Measurements from ENCODE around the gene RHAG.

Gene RHAG

GRCh38 chr6:49564552-49564951 lies 72.1 kb downstream of the RHAG start:
- no peak overlapping the region for H3K4me3 ChIP-seq (ENCODE audit: low read depth, low read length)
- H3K27ac ChIP-seq: no peak overlapping the region
- H3K27me3 ChIP-seq (ENCODE audit: insufficient read depth, low read depth, severe bottlenecking): no peaks in the 10 kb centered on the region
- H3K9me3 ChIP-seq (ENCODE audit: severe bottlenecking): no peaks in the 10 kb centered on the region
- no peaks in the 10 kb centered on the region for H3K36me3 ChIP-seq
- TF ChIP-seq CTCF (IDR thresholded peaks at IDR 0.05; ENCODE audit: low read depth, low read length): no peak
- DNase-seq: no peak

GRCh38 chr6:49563006-49563886 lies 73.4 kb downstream of the RHAG start:
- no peaks in the 10 kb centered on the region for H3K27me3 ChIP-seq (ENCODE audit: insufficient read depth, low read depth, severe bottlenecking)
- no peak overlapping the region for H3K4me3 ChIP-seq (ENCODE audit: low read depth, low read length)
- no peaks in the 10 kb centered on the region for H3K9me3 ChIP-seq (ENCODE audit: severe bottlenecking)
- no peak for TF ChIP-seq CTCF (IDR thresholded peaks at IDR 0.05; ENCODE audit: low read depth, low read length)
- DNase-seq: peak; percentile 24
- no peak overlapping the region for H3K27ac ChIP-seq
- no peaks in the 10 kb centered on the region for H3K36me3 ChIP-seq

GRCh38 chr6:49558238-49558637 lies 78.4 kb downstream of the RHAG start:
- no peaks in the 10 kb centered on the region for H3K9me3 ChIP-seq (ENCODE audit: severe bottlenecking)
- H3K27ac ChIP-seq: no peak overlapping the region
- peaks cover under 1% of the 10 kb centered on the region for H3K27me3 ChIP-seq (ENCODE audit: insufficient read depth, low read depth, severe bottlenecking)
- no peak for DNase-seq
- H3K36me3 ChIP-seq: no peaks in the 10 kb centered on the region
- no peak for TF ChIP-seq CTCF (IDR thresholded peaks at IDR 0.05; ENCODE audit: low read depth, low read length)
- H3K4me3 ChIP-seq (ENCODE audit: low read depth, low read length): no peak overlapping the region

- no peak for DNase-seq
- no peaks in the 10 kb centered on the region for H3K9me3 ChIP-seq (ENCODE audit: severe bottlenecking)
- peaks cover 11% of the 10 kb centered on the region for H3K27me3 ChIP-seq (ENCODE audit: insufficient read depth, low read depth, severe bottlenecking)
- TF ChIP-seq CTCF (IDR thresholded peaks at IDR 0.05; ENCODE audit: low read depth, low read length): no peak
- no peaks in the 10 kb centered on the region for H3K36me3 ChIP-seq
- H3K4me3 ChIP-seq (ENCODE audit: low read depth, low read length): no peak overlapping the region
- no peak overlapping the region for H3K27ac ChIP-seq
Measured at GRCh38 chr6:49557177-49557576, 79.5 kb downstream of the RHAG start.

GRCh38 chr6:49556429-49556837 lies 80.2 kb downstream of the RHAG start:
- H3K36me3 ChIP-seq: no peaks in the 10 kb centered on the region
- H3K27ac ChIP-seq: no peak overlapping the region
- DNase-seq: no peak
- H3K4me3 ChIP-seq (ENCODE audit: low read depth, low read length): no peak overlapping the region
- H3K27me3 ChIP-seq (ENCODE audit: insufficient read depth, low read depth, severe bottlenecking): peaks cover 18% of the 10 kb centered on the region
- no peak for TF ChIP-seq CTCF (IDR thresholded peaks at IDR 0.05; ENCODE audit: low read depth, low read length)
- no peaks in the 10 kb centered on the region for H3K9me3 ChIP-seq (ENCODE audit: severe bottlenecking)

All from WERI-Rb-1 (cell line).